Gastrocnemius medialis (tissue), 4 donors: ENCODE results near the gene VPS39. TPM values are rescaled to one million over a fixed set of nuclear protein-coding genes. Genes with fewer than 3 reads are reported as not detected.
A peak's percentile ranks its signal among the peaks of the same experiment; 100 is the strongest.

ENCODE experiments used
- ATAC-seq, 2 donors: fragments of 150-250 bp; one replicate each; pipeline ENCODE4 v1.9.1; 2016
- DNase-seq, 2 donors: peaks; one replicate each; pipeline ENCODE4 v3.0.0-alpha.2; 2019
- H3K27ac ChIP-seq, 4 donors: fragments of 200-600 bp; sonication (generic); 1 replicate in 1 of 4; 2 replicates in 3 of 4; pipeline ENCODE4 v1.5.1; 2016 to 2018; ENCODE audit warnings: mild to moderate bottlenecking in 2 of 4, moderate library complexity in 1 of 4
- H3K27me3 ChIP-seq, 3 donors: fragments of 200-600 bp; sonication (generic) in 2 of 3; 1 replicate in 1 of 3; 2 replicates in 2 of 3; pipeline versions ENCODE4 v1.5.1 to v1.6.0; 2016 to 2019; ENCODE audit warnings: mild to moderate bottlenecking in 1 of 3, moderate library complexity in 1 of 3
- H3K36me3 ChIP-seq, 2 donors: fragments of 200-600 bp; sonication (generic) in 1 of 2; one replicate each; pipeline ENCODE4 v1.5.1; 2017 to 2018
- H3K4me1 ChIP-seq, 2 donors: fragments of 200-600 bp; sonication (generic) in 1 of 2; one replicate each; pipeline ENCODE4 v1.5.1; 2016 to 2017; ENCODE audit warnings: mild to moderate bottlenecking in 2 of 2
- H3K4me3 ChIP-seq, 4 donors: fragments of 200-600 bp; sonication (generic) in 3 of 4; 1 replicate in 1 of 4; 2 replicates in 3 of 4; pipeline ENCODE4 v1.5.1; 2016 to 2019; ENCODE audit warnings: mild to moderate bottlenecking in 2 of 4
- H3K9me3 ChIP-seq, 3 donors: fragments of 200-600 bp; sonication (generic) in 2 of 3; 1 replicate in 1 of 3; 2 replicates in 2 of 3; pipeline ENCODE4 v1.5.1; 2016 to 2019
- CTCF ChIP-seq, 5 experiments: fragments of 450-650 bp in 3 of 5; fragments of 200-600 bp in 2 of 5; sonication (generic) in 2 of 5; IDR thresholded peaks in 4 of 5; conservative IDR thresholded peaks in 1 of 5; 1 replicate in 4 of 5; 2 replicates in 1 of 5; pipeline ENCODE4 v1.5.1; 2016 to 2019; ENCODE audit warnings: antibody characterized with exemption in 5 of 5, mild to moderate bottlenecking in 3 of 5, moderate library complexity in 3 of 5
- POLR2A ChIP-seq, 2 donors: fragments of 450-650 bp; IDR thresholded peaks; one replicate each; pipeline ENCODE4 v1.6.1; 2017; ENCODE audit warnings: antibody characterized with exemption in 2 of 2, mild to moderate bottlenecking in 2 of 2, moderate library complexity in 2 of 2
- in situ Hi-C, 4 donors: fragments of 200-750 bp; cut with MboI; loops; one replicate each; pipeline versions ENCODE4 v1.15.0 to v1.8.0; 2017; ENCODE audit warnings: low sequenced_read_pairs in 4 of 4
- intact Hi-C: fragments of 100-400 bp; cut with DNase I; formaldehyde crosslinking; loops from one replicate; pipeline ENCODE4 v1.15.1; 2023; ENCODE audit warnings: low total_unique reads
- total RNA-seq, 4 donors: library from RNA; depleted of rRNA; stranded (reverse); fragments of >200 nt; gene quantifications; one replicate each; pipeline versions ENCODE4 v1.1.0 to v1.2.3, GENCODE V29; 2016

The VPS39 gene
- total RNA-seq, 4 donors from 2014 or later, result 28.8 to 41.8 (median 35.2) TPM

DNA sequence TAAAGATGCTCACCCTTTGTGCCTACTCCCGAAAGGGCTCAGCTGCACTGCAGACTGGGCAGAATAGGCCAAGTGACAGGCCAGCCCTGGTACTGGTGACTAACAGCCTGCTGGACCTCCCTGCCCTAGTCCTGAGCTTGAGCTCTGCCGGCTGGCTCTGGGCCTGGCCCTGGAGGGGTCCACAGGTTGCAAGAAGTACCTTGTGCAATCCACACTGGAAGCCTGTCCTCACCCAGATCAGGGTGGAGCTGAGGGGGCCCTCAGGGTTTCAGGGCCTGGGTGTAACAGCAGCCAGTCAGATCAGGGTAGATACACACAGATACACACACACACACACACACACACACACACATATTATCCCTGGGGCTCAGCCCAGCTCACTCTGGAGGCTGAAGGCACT lies 86.4 kb downstream of the VPS39 start:
- Histone ChIP-seq H3K4me1 (no peaks in the 10 kb centered on the region), H3K9me3 (no peaks in the 10 kb centered on the region), H3K36me3 (no peaks in the 10 kb centered on the region), H3K27me3 (no peaks in the 10 kb centered on the region), H3K27ac (no peak overlapping the region), H3K4me3 (no peak overlapping the region)
- DNase-seq (peak in 1 of 2 donors; percentile 32), ATAC-seq (peak in 1 of 2 donors; percentile 58)
- in situ Hi-C loops, result no loop called here
- TF ChIP-seq CTCF (IDR thresholded peaks at IDR 0.05 in 4 of 5, conservative IDR thresholded peaks at IDR 0.05 in 1 of 5), result no peak
- intact Hi-C loops, result loop anchor here (10.0 kb wide), 1 partner anchor 63 kb away; no protein-coding TSS in a partner anchor

DNA sequence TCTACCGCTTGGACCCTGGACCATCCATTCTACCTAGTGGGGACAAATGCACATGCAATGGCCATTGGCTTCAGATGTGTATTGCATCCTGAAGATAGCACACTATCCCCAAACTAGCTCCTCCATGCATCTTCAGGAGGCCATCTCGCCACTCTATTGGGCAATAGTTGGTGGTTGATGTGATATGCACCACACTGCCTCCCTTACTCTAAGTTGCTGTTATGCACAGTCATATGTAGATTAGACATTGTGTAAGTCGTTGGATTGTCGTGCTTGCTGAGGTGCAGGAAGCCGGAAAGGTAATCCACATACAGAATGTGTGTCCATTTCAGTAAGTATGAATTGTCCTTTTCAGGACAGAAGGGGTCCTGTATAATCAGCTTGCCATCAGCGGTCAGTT lies 87.1 kb downstream of the VPS39 start:
- H3K27ac ChIP-seq, result no peak overlapping the region
- H3K36me3 ChIP-seq, result no peaks in the 10 kb centered on the region
- H3K9me3 ChIP-seq, result no peaks in the 10 kb centered on the region
- in situ Hi-C loops, result no loop called here
- no peaks in the 10 kb centered on the region for H3K4me1 ChIP-seq
- intact Hi-C loops, result loop anchor here (10.0 kb wide), 1 partner anchor 64 kb away; no protein-coding TSS in a partner anchor
- no peak for DNase-seq
- TF ChIP-seq CTCF (IDR thresholded peaks at IDR 0.05 in 4 of 5, conservative IDR thresholded peaks at IDR 0.05 in 1 of 5), result no peak
- TF ChIP-seq POLR2A (IDR thresholded peaks at IDR 0.05), result no peak
- no peak overlapping the region for H3K4me3 ChIP-seq
- ATAC-seq, result no peak
- no peaks in the 10 kb centered on the region for H3K27me3 ChIP-seq

DNA sequence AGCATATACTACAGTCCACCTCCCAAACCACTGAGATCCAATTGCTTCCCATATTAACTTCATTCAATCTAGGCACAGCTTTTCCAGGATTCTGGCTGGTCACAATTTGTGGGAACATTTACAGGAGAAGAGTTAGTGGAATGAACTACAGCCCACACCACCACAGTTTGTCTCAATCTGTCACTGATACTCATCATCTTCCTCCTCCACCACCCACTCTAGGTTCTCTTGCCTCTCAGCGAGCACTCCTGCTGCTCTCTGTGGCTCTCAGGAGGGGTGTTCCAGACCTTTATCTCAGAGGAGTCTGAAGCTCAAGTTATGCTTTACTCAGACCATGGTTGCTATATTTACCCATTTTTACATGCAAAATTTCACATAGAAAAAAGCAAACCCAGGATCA lies 87.8 kb downstream of the VPS39 start:
- no peak for DNase-seq
- Histone ChIP-seq H3K4me1 (no peaks in the 10 kb centered on the region), H3K9me3 (no peaks in the 10 kb centered on the region), H3K27ac (no peak overlapping the region), H3K27me3 (no peaks in the 10 kb centered on the region), H3K4me3 (no peak overlapping the region), H3K36me3 (no peaks in the 10 kb centered on the region)
- no peak for ATAC-seq
- in situ Hi-C loops, result no loop called here
- TF ChIP-seq POLR2A (IDR thresholded peaks at IDR 0.05) (no peak), CTCF (IDR thresholded peaks at IDR 0.05 in 4 of 5, conservative IDR thresholded peaks at IDR 0.05 in 1 of 5) (no peak)
- intact Hi-C loops, result loop anchor here (10.0 kb wide), 1 partner anchor 65 kb away; no protein-coding TSS in a partner anchor

DNA sequence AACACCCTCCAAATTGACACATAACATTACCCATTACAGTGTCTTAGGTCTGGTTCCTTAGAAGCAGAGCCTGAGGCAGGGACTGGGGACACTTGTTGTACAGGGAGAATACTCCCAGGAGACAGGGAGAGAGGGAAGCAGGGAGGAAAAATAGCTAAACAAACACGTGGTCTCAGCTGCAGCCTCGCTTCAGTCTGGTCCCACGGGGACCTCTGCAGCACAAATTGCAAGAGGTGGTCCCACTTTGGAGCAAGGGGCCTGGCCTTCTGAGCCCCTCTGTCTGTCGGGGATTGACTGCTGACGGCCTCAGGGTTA lies 88.7 kb downstream of the VPS39 start:
- TF ChIP-seq POLR2A (IDR thresholded peaks at IDR 0.05) (no peak), CTCF (IDR thresholded peaks at IDR 0.05 in 4 of 5, conservative IDR thresholded peaks at IDR 0.05 in 1 of 5) (no peak)
- Histone ChIP-seq H3K9me3 (no peaks in the 10 kb centered on the region), H3K27ac (no peak overlapping the region), H3K27me3 (no peaks in the 10 kb centered on the region), H3K36me3 (no peaks in the 10 kb centered on the region), H3K4me1 (no peaks in the 10 kb centered on the region), H3K4me3 (no peak overlapping the region)
- ATAC-seq (no peak), DNase-seq (no peak)
- in situ Hi-C loops (no loop called here), intact Hi-C loops (no loop called here)
